ENCODE results near the gene KAZN.

The KAZN gene

GRCh38 chr1:14713077-14713476 lies 114.6 kb downstream of the KAZN start:
- DNase-seq (ENCODE audit: low read depth, low spot score) = no peak

GRCh38 chr1:14715266-14715665 lies 116.8 kb downstream of the KAZN start:
- DNase-seq (ENCODE audit: low read depth, low spot score) = no peak

- DNase-seq (ENCODE audit: low read depth, low spot score) = no peak
These were observed 117.3 kb downstream of the KAZN start for GRCh38 chr1:14715802-14716201.

- no peak for DNase-seq (ENCODE audit: low read depth, low spot score)
These were observed 118.0 kb downstream of the KAZN start for GRCh38 chr1:14716474-14716873.

- no peak for DNase-seq (ENCODE audit: low read depth, low spot score)
These were observed 120.0 kb downstream of the KAZN start for GRCh38 chr1:14718476-14718875.

GRCh38 chr1:14723401-14723800 lies 124.9 kb downstream of the KAZN start:
- no peak for DNase-seq (ENCODE audit: low read depth, low spot score)

- DNase-seq (ENCODE audit: low read depth, low spot score) = no peak
These were observed 125.8 kb downstream of the KAZN start for GRCh38 chr1:14724246-14724645.

GRCh38 chr1:14724678-14725077 lies 126.2 kb downstream of the KAZN start:
- DNase-seq (ENCODE audit: low read depth, low spot score) = no peak

GRCh38 chr1:14725238-14725637 lies 126.8 kb downstream of the KAZN start:
- DNase-seq (ENCODE audit: low read depth, low spot score) = no peak

- DNase-seq (ENCODE audit: low read depth, low spot score) = no peak
These were observed 127.2 kb downstream of the KAZN start for GRCh38 chr1:14725695-14726094.

- DNase-seq (ENCODE audit: low read depth, low spot score) = no peak
These were observed 128.1 kb downstream of the KAZN start for GRCh38 chr1:14726606-14727005.

GRCh38 chr1:14728516-14728915 lies 130.0 kb downstream of the KAZN start:
- no peak for DNase-seq (ENCODE audit: low read depth, low spot score)

GRCh38 chr1:14732728-14733047 lies 134.2 kb downstream of the KAZN start:
- DNase-seq (ENCODE audit: low read depth, low spot score) = no peak

GRCh38 chr1:14733048-14733778 lies 134.7 kb downstream of the KAZN start:
- DNase-seq (ENCODE audit: low read depth, low spot score) = no peak

GRCh38 chr1:14733779-14734140 lies 135.3 kb downstream of the KAZN start:
- DNase-seq (ENCODE audit: low read depth, low spot score) = no peak

- DNase-seq (ENCODE audit: low read depth, low spot score) = no peak
These were observed 137.4 kb downstream of the KAZN start for GRCh38 chr1:14735841-14736240.

- no peak for DNase-seq (ENCODE audit: low read depth, low spot score)
These were observed 139.1 kb downstream of the KAZN start for GRCh38 chr1:14737561-14738094.

- no peak for DNase-seq (ENCODE audit: low read depth, low spot score)
These were observed 139.8 kb downstream of the KAZN start for GRCh38 chr1:14738235-14738634.

- no peak for DNase-seq (ENCODE audit: low read depth, low spot score)
These were observed 140.2 kb downstream of the KAZN start for GRCh38 chr1:14738647-14739046.

- no peak for DNase-seq (ENCODE audit: low read depth, low spot score)
These were observed 140.8 kb downstream of the KAZN start for GRCh38 chr1:14739082-14739832.

- no peak for DNase-seq (ENCODE audit: low read depth, low spot score)
These were observed 141.5 kb downstream of the KAZN start for GRCh38 chr1:14740016-14740415.

GRCh38 chr1:14741082-14741481 lies 142.6 kb downstream of the KAZN start:
- no peak for DNase-seq (ENCODE audit: low read depth, low spot score)

GRCh38 chr1:14741532-14741931 lies 143.0 kb downstream of the KAZN start:
- DNase-seq (ENCODE audit: low read depth, low spot score) = no peak
